GM18907 (cell line): ENCODE results near the gene C11orf16.
"Not testable (repeated sequence)": the region's sequence is repeated elsewhere in the genome, so short reads cannot be mapped to it uniquely, and the experiment has no call there.

Source experiments
- ATAC-seq: cut with Tn5 transposase; IDR thresholded peaks from one replicate; pipeline ENCODE4 v1.9.1; 2021; ENCODE audit warnings: mild to moderate bottlenecking, moderate library complexity; ENCODE audit not compliant: unreplicated experiment

C11orf16 gene, protein sequence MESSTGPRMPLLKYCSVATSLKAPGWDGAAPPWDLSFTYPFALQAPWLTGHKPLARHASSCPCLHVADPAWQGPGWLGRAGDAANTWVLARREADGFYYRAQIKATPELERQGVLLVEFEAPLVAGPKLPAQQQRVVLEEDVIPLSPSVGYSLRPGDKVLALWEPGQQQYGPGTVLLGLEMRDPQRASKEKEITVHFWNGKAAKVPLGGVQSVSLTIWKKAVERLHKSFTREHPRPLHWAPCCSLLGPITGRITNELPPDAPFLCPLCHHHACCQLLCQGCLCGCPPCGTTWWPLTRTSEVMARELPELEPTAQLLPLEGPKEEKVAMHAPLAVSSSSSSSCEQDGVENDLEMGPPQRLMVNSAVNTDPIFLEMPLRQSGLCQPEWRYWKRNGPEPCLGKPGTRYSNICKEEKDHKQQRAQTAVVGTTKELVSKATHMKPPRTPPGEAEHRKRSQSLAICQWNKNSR

GRCh38 chr11:8932564-8933180 is at the start of gene C11orf16:
C11orf16 (minus strand) TSS chr11:8932947; CDS start chr11:8932308, 639 bp downstream.
- no peak for ATAC-seq

DNA sequence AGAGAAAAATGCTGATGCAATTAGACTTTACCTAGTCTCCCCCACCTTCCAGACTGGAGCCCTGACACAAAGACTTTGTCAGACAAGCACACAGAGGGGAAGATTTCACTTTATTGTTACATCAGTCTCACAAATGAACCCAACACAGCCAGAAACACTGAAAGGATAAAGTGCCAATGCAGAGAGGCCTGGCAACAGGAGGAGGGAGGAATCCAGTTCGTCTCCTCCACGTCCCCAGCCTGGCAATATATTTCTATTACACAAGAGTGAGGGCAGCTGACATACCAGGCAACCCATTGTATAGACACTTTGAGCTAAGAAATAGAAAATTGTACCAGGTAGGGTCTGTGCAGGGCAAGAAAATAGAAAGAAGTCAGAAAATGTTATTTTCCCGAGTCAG is 47.7 kb upstream of the C11orf16 start:
- ATAC-seq, result no peak

GRCh38 chr11:8979365-8979764 is 46.6 kb upstream of the C11orf16 start:
- not testable (repeated sequence) for ATAC-seq

DNA sequence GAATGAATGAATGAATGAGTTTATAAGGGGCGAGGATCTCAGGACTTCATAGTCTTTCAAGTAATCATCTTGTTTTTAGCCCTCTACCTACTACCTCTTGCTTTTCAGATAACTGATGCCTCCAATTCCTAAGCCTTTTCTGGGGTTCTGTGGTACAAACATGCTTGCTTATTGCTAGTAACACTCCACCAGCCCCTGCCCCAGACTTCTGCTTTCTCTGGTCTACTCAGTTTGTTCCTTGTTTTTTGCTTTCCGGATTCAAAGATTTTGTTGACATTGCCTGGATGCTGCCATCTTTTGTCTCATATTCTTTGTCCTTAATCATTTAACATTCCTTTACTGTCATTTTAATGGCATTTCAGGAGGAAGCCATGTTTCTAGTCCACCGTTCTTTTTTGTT is 40.4 kb upstream of the C11orf16 start:
- ATAC-seq, result no peak

- ATAC-seq, result no peak
These were observed 39.2 kb upstream of the C11orf16 start for GRCh38 chr11:8971924-8972316.

DNA sequence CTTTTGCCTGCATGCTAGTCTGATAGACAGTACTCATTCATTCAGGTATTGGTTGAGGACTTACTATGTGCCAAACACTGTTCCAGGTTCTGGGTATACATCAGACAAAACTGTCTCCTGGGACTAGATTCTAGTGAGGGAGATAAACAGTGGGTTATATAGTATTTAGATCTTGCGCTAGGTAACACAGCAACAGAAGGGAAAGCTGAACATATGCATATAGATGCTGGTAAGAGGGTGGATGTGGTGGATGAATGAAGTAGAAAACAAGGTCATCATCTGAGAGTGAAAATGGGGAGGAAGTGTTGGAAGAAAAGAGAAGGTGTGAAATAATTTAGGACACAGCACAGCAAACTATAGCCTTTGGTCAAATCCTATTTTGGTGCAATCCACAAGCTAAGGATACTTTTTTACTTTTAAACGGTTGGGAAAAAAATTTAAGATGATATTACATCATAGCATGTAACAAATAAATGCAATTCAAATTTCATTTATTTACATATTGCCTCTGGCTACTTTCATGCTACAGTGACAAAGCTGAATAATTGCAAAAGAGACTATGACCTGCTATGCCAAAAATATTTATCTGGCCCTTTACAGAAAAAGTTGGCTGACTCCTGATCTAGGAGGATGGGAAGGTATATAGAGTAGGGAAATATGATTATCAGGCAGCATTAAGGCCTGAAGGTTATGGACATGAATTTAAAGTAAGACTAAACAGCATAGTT is 38.6 kb upstream of the C11orf16 start:
- ATAC-seq, result no peak

DNA sequence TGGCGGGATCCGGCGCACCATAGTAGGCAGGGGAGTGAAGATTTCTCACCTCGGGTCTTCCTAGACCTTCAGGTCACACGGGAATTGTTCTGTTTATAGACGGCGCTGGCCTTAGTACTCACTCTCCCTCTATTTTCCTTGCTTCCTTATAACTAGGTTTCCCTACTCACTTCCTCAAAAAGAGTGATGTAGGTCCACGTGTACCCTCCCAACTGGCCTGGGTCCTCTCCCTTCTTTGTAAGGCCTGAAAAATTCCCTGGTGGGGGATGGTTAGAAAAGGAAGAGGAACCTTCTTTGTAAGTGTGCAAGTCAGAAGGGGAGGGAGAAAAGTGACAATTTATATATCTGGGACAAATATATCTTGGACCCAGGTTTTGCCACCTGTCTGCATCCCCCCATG is 34.4 kb upstream of the C11orf16 start:
- ATAC-seq, result no peak

DNA sequence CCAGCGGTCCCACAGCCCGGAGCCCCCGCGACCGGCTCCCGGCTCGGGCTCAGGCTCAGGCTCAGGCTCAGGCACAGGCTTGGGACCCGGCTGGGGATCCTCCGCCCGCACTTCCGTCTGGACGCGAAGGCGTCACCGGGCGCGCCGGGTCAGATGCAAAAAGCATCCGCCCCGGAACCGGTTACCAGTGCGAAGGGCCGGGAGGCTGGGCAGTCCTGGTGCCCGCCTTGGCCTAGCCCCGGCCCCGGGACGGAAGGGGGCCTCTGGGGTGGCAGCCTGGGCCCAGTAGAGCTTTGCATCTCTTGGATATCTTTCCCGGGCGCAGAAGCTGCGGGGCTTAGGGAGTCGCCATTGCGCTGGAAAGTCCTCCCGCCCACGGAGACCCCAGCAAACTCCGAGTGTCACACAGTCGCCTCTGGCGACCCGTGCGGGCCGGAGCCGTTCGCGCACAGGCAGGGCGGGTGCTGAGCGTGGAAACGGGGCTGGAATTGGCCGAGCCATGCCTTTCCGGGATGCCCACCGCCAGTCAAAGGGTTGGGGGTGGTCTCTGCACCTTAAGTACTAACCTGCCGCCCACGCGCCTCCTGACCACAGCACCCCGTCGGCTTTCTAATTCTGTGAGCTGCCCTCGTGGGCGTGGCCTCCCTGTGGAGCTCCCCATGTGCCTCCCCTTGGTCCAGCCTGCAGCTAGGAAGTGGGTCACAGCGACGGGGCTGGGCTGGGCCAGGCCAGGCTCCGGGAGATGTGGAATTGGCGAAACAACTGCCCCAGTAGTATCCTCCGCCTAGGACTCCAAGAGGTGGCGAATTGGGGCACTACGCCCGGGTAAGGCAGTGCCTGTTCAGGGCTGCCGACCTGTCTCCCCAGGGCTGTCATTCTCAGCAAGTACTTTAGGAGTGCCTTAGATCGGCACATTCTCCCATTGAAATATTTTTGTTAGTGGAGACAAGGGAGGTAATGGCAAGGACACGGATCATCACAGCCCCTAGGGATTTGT is 31.9 kb upstream of the C11orf16 start, which contains the start of gene TMEM9B:
Gene TMEM9B (minus strand): TSS at position 119 of the 997 bp plus-strand sequence. CDS start 129 bp downstream, outside the sequence.
- peak; percentile 85 for ATAC-seq

- ATAC-seq, result peak; percentile 75
These were observed 31.0 kb upstream of the C11orf16 start for GRCh38 chr11:8963569-8964323.

GRCh38 chr11:8962841-8963240 is 30.1 kb upstream of the C11orf16 start:
- ATAC-seq, result no peak

DNA sequence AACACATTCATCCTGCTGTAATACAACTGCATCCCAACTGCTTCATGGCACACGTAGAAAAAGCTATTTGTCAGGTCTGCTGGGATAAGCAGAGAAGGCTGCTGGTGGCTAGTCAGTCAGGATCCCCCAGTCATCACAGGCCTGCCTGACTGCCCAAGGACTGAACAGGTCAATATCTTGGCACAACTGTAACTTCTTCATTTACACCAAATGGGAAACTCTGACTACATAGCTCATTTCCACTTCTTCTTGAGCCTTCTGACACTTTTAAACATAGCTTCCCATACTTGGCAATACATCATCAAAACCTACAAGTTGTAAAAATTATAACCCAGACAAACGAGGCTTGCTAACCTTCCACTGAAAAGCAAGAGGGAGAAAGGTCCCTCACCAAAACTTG is 28.7 kb upstream of the C11orf16 start:
- ATAC-seq, result no peak

DNA sequence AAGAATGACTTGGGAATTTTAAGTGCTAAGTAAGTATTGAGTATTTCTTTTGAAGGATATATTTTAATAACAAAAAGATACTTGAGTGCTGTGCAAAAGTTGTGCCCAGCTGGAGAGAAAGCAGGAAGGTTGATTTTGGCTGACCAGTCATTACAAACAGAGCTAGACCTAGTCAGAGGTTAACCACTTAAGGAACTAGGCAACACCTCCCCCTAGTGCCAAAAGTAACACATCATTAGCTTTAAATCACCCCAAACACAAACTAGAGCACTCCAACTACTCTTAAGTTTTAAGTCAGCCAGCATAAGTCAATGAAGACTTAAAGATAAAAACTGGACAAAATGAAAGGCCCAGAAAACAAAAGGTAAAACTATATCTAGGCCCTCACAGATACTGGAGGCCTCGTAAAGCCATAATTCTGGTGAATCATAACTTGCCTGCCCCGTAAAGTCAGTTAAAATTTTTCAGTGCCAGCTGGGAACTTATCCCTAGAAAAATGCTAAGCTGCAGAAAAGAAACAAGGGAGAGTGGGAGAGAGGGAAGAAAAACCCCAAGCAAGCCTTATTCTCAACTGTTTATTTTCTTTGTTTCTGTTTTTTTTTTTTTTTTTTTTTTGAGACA is 26.9 kb upstream of the C11orf16 start:
- ATAC-seq, result peak; percentile 41

DNA sequence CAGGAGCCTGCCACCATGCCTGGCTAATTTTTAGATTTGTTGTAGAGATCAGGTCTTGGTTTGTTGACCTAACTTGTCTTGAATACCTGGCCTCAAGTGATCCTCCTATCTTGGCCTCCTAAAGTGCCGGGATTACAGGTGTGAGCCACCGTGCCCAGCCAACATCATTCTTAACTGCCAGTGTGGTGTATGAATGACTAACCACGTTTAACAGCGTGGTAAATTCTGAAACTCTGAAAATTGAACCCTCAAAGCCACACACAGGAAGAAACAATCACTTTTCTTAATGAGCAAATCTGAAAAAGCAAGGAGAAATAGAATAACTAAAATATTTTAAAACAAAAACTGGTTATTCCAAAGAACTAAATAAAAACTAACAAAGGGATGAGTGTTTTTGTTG is 24.1 kb upstream of the C11orf16 start:
- no peak for ATAC-seq

DNA sequence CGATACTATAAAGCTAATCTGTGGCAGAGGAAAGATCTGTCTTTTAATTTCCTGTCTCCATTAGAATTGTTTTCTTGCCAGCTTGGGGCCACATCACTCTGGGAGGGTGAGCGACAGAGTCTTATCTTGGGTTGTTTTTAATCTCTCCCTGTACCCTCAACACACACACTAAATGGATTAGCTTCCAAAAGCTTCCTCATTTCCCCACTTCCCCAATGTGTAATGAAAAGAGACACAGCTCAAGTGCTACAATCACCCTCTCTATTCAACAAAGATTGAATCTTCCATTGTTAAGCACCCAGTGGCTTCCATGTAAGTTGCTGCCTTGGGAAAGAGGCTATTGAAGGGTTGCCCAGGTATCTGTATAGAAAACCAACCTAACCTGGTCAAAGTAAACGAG is 16.1 kb upstream of the C11orf16 start:
- ATAC-seq, result no peak

DNA sequence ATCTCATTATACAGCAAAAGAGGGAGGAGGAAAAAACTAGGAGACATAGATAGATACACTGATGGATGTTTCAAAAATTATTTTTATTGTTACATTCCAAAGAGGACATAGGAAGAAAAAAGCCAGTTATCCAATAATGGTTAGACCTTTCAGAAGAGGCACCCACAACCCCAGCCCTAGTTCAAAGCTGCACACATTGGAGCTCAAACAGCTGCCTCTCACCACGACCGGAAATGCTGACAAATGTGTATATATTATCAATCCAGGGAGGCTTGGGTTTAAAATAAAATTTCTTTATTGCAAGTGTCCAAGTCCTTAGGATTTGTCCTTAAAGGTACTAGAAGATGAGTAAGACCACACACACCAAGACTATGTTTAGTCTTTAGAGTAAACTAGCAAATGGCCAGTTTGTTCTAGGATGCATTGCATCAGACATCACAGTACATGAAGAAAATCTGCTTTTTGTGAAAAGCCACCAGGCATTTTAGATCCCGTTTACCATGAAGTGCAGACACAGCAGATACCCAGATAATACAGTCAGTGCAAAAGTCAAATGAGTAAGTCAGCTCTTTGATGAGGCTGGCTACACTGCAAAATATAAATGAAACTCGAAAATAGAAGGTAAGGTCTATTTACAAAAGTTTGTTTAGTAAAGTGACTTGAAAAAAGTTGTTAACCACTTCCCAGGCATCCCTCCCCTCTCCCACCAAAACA is 14.6 kb upstream of the C11orf16 start:
- ATAC-seq, result no peak

DNA sequence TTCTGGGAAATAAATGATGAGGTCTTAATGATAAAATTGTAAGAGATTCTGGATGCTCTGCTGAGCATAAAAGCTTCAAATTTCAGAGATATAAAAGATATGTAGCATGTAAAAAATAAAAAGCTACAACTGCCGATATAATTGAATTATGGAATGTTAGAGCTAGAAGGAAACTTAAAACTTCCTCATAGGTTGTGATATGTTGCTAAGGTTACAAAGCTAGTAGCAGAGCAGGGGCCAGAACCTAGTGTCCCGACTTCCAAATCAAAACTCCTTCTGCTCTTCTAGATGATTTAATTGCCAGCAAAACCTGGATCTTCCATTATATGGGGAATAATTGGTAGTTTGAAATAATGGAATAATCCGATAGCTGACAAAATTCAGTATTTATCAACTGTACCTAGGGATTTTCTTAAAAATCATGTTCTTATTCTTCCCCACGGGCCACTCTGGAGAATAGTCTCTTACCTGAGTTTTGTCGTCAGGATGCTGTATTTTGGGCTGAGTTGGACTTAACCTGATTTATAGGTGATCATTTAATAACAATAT is 9.8 kb upstream of the C11orf16 start, which contains the start of gene ASCL3:
Gene ASCL3 (minus strand): TSS at position 499 of the 549 bp plus-strand sequence. CDS start 4,855 bp downstream, outside the sequence.
- ATAC-seq, result no peak

GRCh38 chr11:8941341-8942103 is 8.8 kb upstream of the C11orf16 start:
- ATAC-seq, result no peak
